Uterus (tissue), 4 donors: ENCODE measurements around the gene DNAAF1. TPM values are rescaled to one million over a fixed set of nuclear protein-coding genes. Genes with fewer than 3 reads are reported as not detected.

ENCODE experiments used
- DNase-seq, 2 donors: peaks; one replicate each; pipeline ENCODE4 v3.0.0-alpha.2; 2019 to 2020
- H3K27ac ChIP-seq, 2 donors: fragments of 200-600 bp; sonication (generic); 1 replicate in 1 of 2; 2 replicates in 1 of 2; pipeline ENCODE4 v1.5.1; 2016 to 2018
- H3K27me3 ChIP-seq, 2 donors: fragments of 200-600 bp; sonication (generic); one replicate each; pipeline ENCODE4 v1.5.1; 2018 to 2019; ENCODE audit warnings: control low read depth in 1 of 2
- H3K36me3 ChIP-seq, 2 donors: fragments of 200-600 bp; sonication (generic); one replicate each; pipeline ENCODE4 v1.5.1; 2019; ENCODE audit warnings: control low read depth in 1 of 2
- H3K4me1 ChIP-seq, 2 donors: fragments of 200-600 bp; sonication (generic); one replicate each; pipeline ENCODE4 v1.5.1; 2018 to 2019; ENCODE audit warnings: control low read depth in 1 of 2
- H3K4me3 ChIP-seq, 2 donors: fragments of 200-600 bp; sonication (generic); 1 replicate in 1 of 2; 2 replicates in 1 of 2; pipeline ENCODE4 v1.5.1; 2018 to 2019; ENCODE audit warnings: mild to moderate bottlenecking in 1 of 2
- H3K9me3 ChIP-seq, 2 donors: fragments of 200-600 bp; sonication (generic); one replicate each; pipeline ENCODE4 v1.5.1; 2019; ENCODE audit warnings: control low read depth in 1 of 2
- POLR2A ChIP-seq, 2 donors: fragments of 450-650 bp; IDR thresholded peaks; one replicate each; pipeline ENCODE4 v1.6.1; 2016; ENCODE audit warnings: antibody characterized with exemption in 2 of 2, mild to moderate bottlenecking in 1 of 2, moderate library complexity in 1 of 2
- intact Hi-C: fragments of 100-400 bp; cut with DNase I; formaldehyde crosslinking; loops from one replicate; pipeline ENCODE4 v1.15.1; 2023; ENCODE audit warnings: low total_unique reads
- total RNA-seq, 4 donors: library from RNA; depleted of rRNA in 3 of 4; stranded (reverse); fragments of >200 nt in 3 of 4; gene quantifications; one replicate each; pipeline versions ENCODE4 v1.1.0 to v1.2.4, GENCODE V29; 2014 to 2023
- TF ChIP-seq, protein P1 (sequence below), 4 experiments: fragments of 200-600 bp in 2 of 4; fragments of 450-650 bp in 2 of 4; sonication (generic) in 2 of 4; IDR thresholded peaks; one replicate each; pipeline ENCODE4 v1.5.1; 2016 to 2019; ENCODE audit warnings: antibody characterized with exemption in 4 of 4, mild to moderate bottlenecking in 2 of 4, moderate library complexity in 1 of 4
- donor health status: DM: yes; HTN: yes; CAD: no.

The DNAAF1 gene
- total RNA-seq, 4 donors from 2014 or later: 0.77 to 8.2 (median 2.7) TPM

DNA sequence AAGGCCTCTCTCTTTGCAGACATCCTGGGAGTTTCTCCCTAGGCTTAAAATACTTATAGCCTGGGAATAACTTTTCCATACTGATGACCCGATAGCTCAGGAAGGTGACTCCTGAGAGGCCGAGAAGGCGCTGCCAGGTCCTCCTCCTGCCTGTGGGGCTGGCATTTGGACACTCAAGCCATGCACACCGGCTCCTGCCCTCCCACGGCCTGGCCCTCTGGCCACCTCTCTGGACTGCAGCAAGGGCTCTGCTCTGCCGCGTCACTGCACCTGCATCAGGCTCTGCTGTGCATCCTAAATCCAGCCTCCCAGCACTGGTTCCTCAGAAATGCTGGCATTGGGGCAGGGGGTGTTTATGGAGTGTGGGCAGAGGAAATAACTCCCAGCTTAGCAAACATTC, 80.5 kb downstream of the DNAAF1 start:
- H3K36me3 ChIP-seq: no peaks in the 10 kb centered on the region
- DNase-seq: no peak
- peaks cover 0 to 4% of the 10 kb centered on the region in 2 donors for H3K4me1 ChIP-seq
- H3K27ac ChIP-seq: no peak overlapping the region
- H3K4me3 ChIP-seq: no peak overlapping the region
- no peaks in the 10 kb centered on the region for H3K9me3 ChIP-seq
- TF ChIP-seq, protein P1, sequence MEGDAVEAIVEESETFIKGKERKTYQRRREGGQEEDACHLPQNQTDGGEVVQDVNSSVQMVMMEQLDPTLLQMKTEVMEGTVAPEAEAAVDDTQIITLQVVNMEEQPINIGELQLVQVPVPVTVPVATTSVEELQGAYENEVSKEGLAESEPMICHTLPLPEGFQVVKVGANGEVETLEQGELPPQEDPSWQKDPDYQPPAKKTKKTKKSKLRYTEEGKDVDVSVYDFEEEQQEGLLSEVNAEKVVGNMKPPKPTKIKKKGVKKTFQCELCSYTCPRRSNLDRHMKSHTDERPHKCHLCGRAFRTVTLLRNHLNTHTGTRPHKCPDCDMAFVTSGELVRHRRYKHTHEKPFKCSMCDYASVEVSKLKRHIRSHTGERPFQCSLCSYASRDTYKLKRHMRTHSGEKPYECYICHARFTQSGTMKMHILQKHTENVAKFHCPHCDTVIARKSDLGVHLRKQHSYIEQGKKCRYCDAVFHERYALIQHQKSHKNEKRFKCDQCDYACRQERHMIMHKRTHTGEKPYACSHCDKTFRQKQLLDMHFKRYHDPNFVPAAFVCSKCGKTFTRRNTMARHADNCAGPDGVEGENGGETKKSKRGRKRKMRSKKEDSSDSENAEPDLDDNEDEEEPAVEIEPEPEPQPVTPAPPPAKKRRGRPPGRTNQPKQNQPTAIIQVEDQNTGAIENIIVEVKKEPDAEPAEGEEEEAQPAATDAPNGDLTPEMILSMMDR (IDR thresholded peaks at IDR 0.05): no peak
- TF ChIP-seq POLR2A (IDR thresholded peaks at IDR 0.05): no peak
- intact Hi-C loops: no loop called here
- no peaks in the 10 kb centered on the region for H3K27me3 ChIP-seq

DNA sequence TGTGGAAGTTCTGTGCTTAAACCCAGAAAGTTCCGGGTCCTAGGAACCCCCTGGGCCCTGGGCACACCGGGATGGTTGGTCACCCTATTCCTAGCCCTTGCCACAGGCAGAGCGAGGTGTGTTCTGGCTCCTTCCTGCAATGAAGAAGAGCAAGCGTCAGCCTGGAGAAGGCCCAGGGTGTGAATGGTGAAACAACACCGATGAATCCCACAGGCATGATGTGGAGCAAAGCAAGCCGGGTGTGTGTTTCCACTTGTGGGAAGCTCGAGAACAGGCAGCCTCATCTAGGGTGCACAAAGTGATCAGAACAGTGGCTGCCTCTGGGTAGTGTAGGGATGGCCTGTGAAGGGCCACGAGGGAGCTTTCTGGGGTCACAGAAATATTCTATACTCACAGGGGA, 80.9 kb downstream of the DNAAF1 start:
- TF ChIP-seq, protein P1 (IDR thresholded peaks at IDR 0.05): no peak
- TF ChIP-seq POLR2A (IDR thresholded peaks at IDR 0.05): no peak
- Histone ChIP-seq H3K4me3 (no peak overlapping the region), H3K9me3 (no peaks in the 10 kb centered on the region), H3K36me3 (no peaks in the 10 kb centered on the region), H3K27ac (no peak overlapping the region), H3K27me3 (no peaks in the 10 kb centered on the region), H3K4me1 (peaks cover 0 to 4% of the 10 kb centered on the region in 2 donors)
- intact Hi-C loops: no loop called here
- no peak for DNase-seq

Other genes with a start within 250 kb of the DNAAF1 start
- gene MLYCD, start 246.2 kb upstream of the DNAAF1 start, total RNA-seq: 10 to 100 TPM in 1 of 4 donors, 1 to 10 TPM in 3; 4.5 to 16.6 (median 6.7) TPM
- gene OSGIN1, start 192.1 kb upstream of the DNAAF1 start, total RNA-seq: 1 to 10 TPM in 2 of 4 donors, under 1 TPM in 1, not detected in 1; 0.77 to 5.4 (median 1.2) TPM
- gene NECAB2, start 177.1 kb upstream of the DNAAF1 start, total RNA-seq: 1 to 10 TPM in 2 of 4 donors, not detected in 2; 1.1 to 1.4 TPM
- gene SLC38A8, start 102.5 kb upstream of the DNAAF1 start, total RNA-seq: 1 to 10 TPM in 1 of 4 donors, not detected in 3; 1.3 TPM
- gene MBTPS1, start 28.4 kb upstream of the DNAAF1 start, total RNA-seq: 100 to 1,000 TPM in 3 of 4 donors, 10 to 100 TPM in 1; 63.0 to 162 (median 112) TPM
- gene HSDL1, start 131 bp upstream of the DNAAF1 start, total RNA-seq: 10 to 100 TPM; 10.5 to 46.4 (median 22.3) TPM
- 100 to 1,000 TPM in 2 of 4 donors, 10 to 100 TPM in 2; 36.7 to 210 (median 76.3) TPM for gene TAF1C, start 41.7 kb downstream of the DNAAF1 start, total RNA-seq
- 1 to 10 TPM in 1 of 4 donors, under 1 TPM in 2, not detected in 1; 0.21 to 1.0 (median 0.88) TPM for gene ADAD2, start 45.8 kb downstream of the DNAAF1 start, total RNA-seq
- not detected for gene KCNG4, start 94.7 kb downstream of the DNAAF1 start, total RNA-seq
- 10 to 100 TPM in 1 of 4 donors, 1 to 10 TPM in 2, under 1 TPM in 1; 0.77 to 13.3 (median 5.7) TPM for gene WFDC1, start 149.6 kb downstream of the DNAAF1 start, total RNA-seq
- gene ATP2C2, start 223.2 kb downstream of the DNAAF1 start, total RNA-seq: 1 to 10 TPM in 1 of 4 donors, under 1 TPM in 3; 0.51 to 1.8 (median 0.84) TPM